Common myeloid progenitor, CD34-positive (primary cell): ENCODE data around the gene NOL9.

Experiments used
- CTCF ChIA-PET: fragments of 350-600 bp; sonication (Branson Sonifier 250); formaldehyde crosslinking; loops from one replicate; lab custom pipeline; 2021; ENCODE audit warnings: antibody characterized with exemption; lab: Charles Lee
- POLR2A ChIA-PET: fragments of 350-600 bp; sonication (Branson Sonifier 250); formaldehyde crosslinking; loops from one replicate; lab custom pipeline; 2021; ENCODE audit warnings: antibody characterized with exemption; lab: Charles Lee
- DNase-seq, 3 donors: peaks; one replicate each; pipeline versions ENCODE4 v3.0.0 to v3.0.0-alpha.2; 2013
- H3K27ac ChIP-seq, 2 experiments: 1 replicate in 1 of 2; 2 replicates in 1 of 2; pipeline ENCODE4 v1.7.0; 2013; ENCODE audit warnings: inconsistent platforms in 2 of 2, low read length in 2 of 2, mild to moderate bottlenecking in 2 of 2, low read depth in 1 of 2, moderate library complexity in 1 of 2; ENCODE audit not compliant: severe bottlenecking in 2 of 2, insufficient read depth in 1 of 2, poor library complexity in 1 of 2
- H3K27me3 ChIP-seq, 5 experiments: replicated peaks in 2 of 5; 1 replicate in 3 of 5; 2 replicates in 2 of 5; pipeline versions ENCODE4 v1.6.1 to v1.7.0; 2013; ENCODE audit warnings: low read length in 4 of 5, mild to moderate bottlenecking in 2 of 5, moderate library complexity in 2 of 5, inconsistent platforms in 1 of 5; ENCODE audit not compliant: insufficient read depth in 5 of 5, control insufficient read depth in 4 of 5
- H3K36me3 ChIP-seq, 4 experiments: 1 replicate in 2 of 4; 2 replicates in 2 of 4; pipeline versions ENCODE4 v1.6.1 to v1.7.0; 2013; ENCODE audit warnings: low read length in 3 of 4, control low read depth in 1 of 4, mild to moderate bottlenecking in 1 of 4; ENCODE audit not compliant: control insufficient read depth in 4 of 4, insufficient read depth in 4 of 4
- H3K4me1 ChIP-seq, 4 experiments: 1 replicate in 3 of 4; 2 replicates in 1 of 4; pipeline versions ENCODE4 v1.6.1 to v1.7.1; 2013; ENCODE audit warnings: low read length in 3 of 4, mild to moderate bottlenecking in 3 of 4, control low read depth in 1 of 4, inconsistent platforms in 1 of 4, moderate library complexity in 1 of 4; ENCODE audit not compliant: control insufficient read depth in 4 of 4, insufficient read depth in 4 of 4; ENCODE audit errors: control extremely low read depth in 1 of 4
- H3K4me3 ChIP-seq, 7 experiments: 1 replicate in 4 of 7; 2 replicates in 3 of 7; pipeline versions ENCODE4 v1.5.1 to v1.7.0; 2013; ENCODE audit warnings: mild to moderate bottlenecking in 7 of 7, low read length in 6 of 7, moderate library complexity in 6 of 7, inconsistent platforms in 2 of 7, low read depth in 2 of 7, control low read depth in 1 of 7; ENCODE audit not compliant: insufficient read depth in 4 of 7, control insufficient read depth in 1 of 7; ENCODE audit errors: extremely low read depth in 1 of 7
- H3K9me3 ChIP-seq, 5 experiments: 1 replicate in 4 of 5; 2 replicates in 1 of 5; pipeline versions ENCODE4 v1.6.1 to v1.7.1; 2013; ENCODE audit warnings: low read length in 4 of 5, mild to moderate bottlenecking in 2 of 5, inconsistent platforms in 1 of 5, low read depth in 1 of 5, moderate library complexity in 1 of 5; ENCODE audit not compliant: control insufficient read depth in 4 of 5, insufficient read depth in 2 of 5; ENCODE audit errors: control extremely low read depth in 1 of 5
- WGBS: methylation state at CpG from one replicate; pipeline ENCODE4 v1.1.5; 2013; ENCODE audit not compliant: insufficient coverage; 5-methylcytosine and 5-hydroxymethylcytosine counted together

NOL9 gene

GRCh38 chr1:6512908-6513280 lies 41.4 kb downstream of the NOL9 start:
- no peaks in the 10 kb centered on the region for H3K36me3 ChIP-seq
- POLR2A ChIA-PET: no interaction called here
- DNase-seq: no peak
- H3K4me1 ChIP-seq: peaks cover 0 to 30% (median 13%) of the 10 kb centered on the region in 4 experiments
- H3K4me3 ChIP-seq: no peak overlapping the region
- H3K27me3 ChIP-seq: no peaks in the 10 kb centered on the region
- no peak overlapping the region for H3K27ac ChIP-seq
- H3K9me3 ChIP-seq: no peaks in the 10 kb centered on the region
- CTCF ChIA-PET: interaction anchor here (1.7 kb wide), 1 partner anchor 21 kb away, joined by 5 read pairs; the partner anchor contains the start of gene PLEKHG5
- WGBS: 100% methylated on average over 6 of the region's 8 CpGs

- Histone ChIP-seq H3K4me3 (no peak overlapping the region), H3K27me3 (no peaks in the 10 kb centered on the region), H3K4me1 (peaks cover 0 to 35% (median 15%) of the 10 kb centered on the region in 4 experiments), H3K9me3 (no peaks in the 10 kb centered on the region), H3K36me3 (no peaks in the 10 kb centered on the region), H3K27ac (no peak overlapping the region)
- DNase-seq: no peak
- whole genome bisulfite sequencing: 96% methylated on average over 15 of the region's 19 CpGs
- CTCF ChIA-PET: interaction anchor here (1.7 kb wide), 1 partner anchor 21 kb away, joined by 5 read pairs; the partner anchor contains the start of gene PLEKHG5
- POLR2A ChIA-PET: no interaction called here
Observed at GRCh38 chr1:6512245-6512907, 41.9 kb downstream of the NOL9 start.

- Histone ChIP-seq H3K36me3 (no peaks in the 10 kb centered on the region), H3K27ac (no peak overlapping the region), H3K4me1 (peaks cover 0 to 42% (median 21%) of the 10 kb centered on the region in 4 experiments), H3K27me3 (no peaks in the 10 kb centered on the region), H3K4me3 (no peak overlapping the region), H3K9me3 (no peaks in the 10 kb centered on the region)
- CTCF ChIA-PET: no interaction called here
- WGBS: 85% methylated on average over 9 of the region's 16 CpGs
- POLR2A ChIA-PET: no interaction called here
- no peak for DNase-seq
Observed at GRCh38 chr1:6511561-6512244, 42.6 kb downstream of the NOL9 start.

GRCh38 chr1:6511056-6511455 lies 43.3 kb downstream of the NOL9 start:
- 84% methylated on average over 5 of the region's 6 CpGs for WGBS
- H3K9me3 ChIP-seq: no peaks in the 10 kb centered on the region
- no peak overlapping the region for H3K27ac ChIP-seq
- H3K27me3 ChIP-seq: no peaks in the 10 kb centered on the region
- peaks cover 0 to 47% (median 23%) of the 10 kb centered on the region in 4 experiments for H3K4me1 ChIP-seq
- no peak for DNase-seq
- no peak overlapping the region for H3K4me3 ChIP-seq
- CTCF ChIA-PET: interaction anchor here (1.2 kb wide), 1 partner anchor 12 kb away, joined by 3 read pairs; no protein-coding TSS in a partner anchor
- POLR2A ChIA-PET: no interaction called here
- H3K36me3 ChIP-seq: no peaks in the 10 kb centered on the region

GRCh38 chr1:6510493-6510892 lies 43.8 kb downstream of the NOL9 start:
- no peak for DNase-seq
- H3K4me1 ChIP-seq: peaks cover 0 to 47% (median 23%) of the 10 kb centered on the region in 4 experiments
- ChIA-PET CTCF (interaction anchor here (1.2 kb wide), 1 partner anchor 12 kb away, joined by 3 read pairs; no protein-coding TSS in a partner anchor), POLR2A (no interaction called here)
- H3K9me3 ChIP-seq: no peaks in the 10 kb centered on the region
- H3K4me3 ChIP-seq: no peak overlapping the region
- H3K36me3 ChIP-seq: no peaks in the 10 kb centered on the region
- WGBS: 90% methylated on average over 6 of the region's 6 CpGs
- no peaks in the 10 kb centered on the region for H3K27me3 ChIP-seq
- no peak overlapping the region for H3K27ac ChIP-seq

GRCh38 chr1:6509919-6510291 lies 44.4 kb downstream of the NOL9 start:
- ChIA-PET POLR2A (no interaction called here), CTCF (interaction anchor here (1.2 kb wide), 1 partner anchor 11 kb away, joined by 3 read pairs; no protein-coding TSS in a partner anchor)
- peaks cover 0 to 47% (median 23%) of the 10 kb centered on the region in 4 experiments for H3K4me1 ChIP-seq
- 87% methylated on average over 8 of the region's 10 CpGs for WGBS
- H3K36me3 ChIP-seq: no peaks in the 10 kb centered on the region
- H3K27ac ChIP-seq: no peak overlapping the region
- DNase-seq: no peak
- H3K9me3 ChIP-seq: no peaks in the 10 kb centered on the region
- H3K27me3 ChIP-seq: no peaks in the 10 kb centered on the region
- H3K4me3 ChIP-seq: no peak overlapping the region
